Endothelial cell of umbilical vein (primary cell): Measurements from ENCODE around the gene SLC24A3.

Experiments
- POLR2A ChIP-seq: IDR thresholded peaks from 2 replicates; pipeline ENCODE4 v1.6.1; 2012; ENCODE audit warnings: low read depth, mild to moderate bottlenecking, control low read depth, low read length
- TF ChIP-seq, protein P1 (sequence below), 2 donors: IDR thresholded peaks; 1 replicate in 1 of 2; 2 replicates in 1 of 2; pipeline ENCODE4 v1.5.1; 2011; ENCODE audit warnings: low read length in 2 of 2, mild to moderate bottlenecking in 2 of 2, moderate library complexity in 2 of 2, control low read depth in 1 of 2, inconsistent platforms in 1 of 2, low read depth in 1 of 2; ENCODE audit not compliant: insufficient read depth in 1 of 2; ENCODE audit errors: extremely low read depth in 1 of 2

DNA sequence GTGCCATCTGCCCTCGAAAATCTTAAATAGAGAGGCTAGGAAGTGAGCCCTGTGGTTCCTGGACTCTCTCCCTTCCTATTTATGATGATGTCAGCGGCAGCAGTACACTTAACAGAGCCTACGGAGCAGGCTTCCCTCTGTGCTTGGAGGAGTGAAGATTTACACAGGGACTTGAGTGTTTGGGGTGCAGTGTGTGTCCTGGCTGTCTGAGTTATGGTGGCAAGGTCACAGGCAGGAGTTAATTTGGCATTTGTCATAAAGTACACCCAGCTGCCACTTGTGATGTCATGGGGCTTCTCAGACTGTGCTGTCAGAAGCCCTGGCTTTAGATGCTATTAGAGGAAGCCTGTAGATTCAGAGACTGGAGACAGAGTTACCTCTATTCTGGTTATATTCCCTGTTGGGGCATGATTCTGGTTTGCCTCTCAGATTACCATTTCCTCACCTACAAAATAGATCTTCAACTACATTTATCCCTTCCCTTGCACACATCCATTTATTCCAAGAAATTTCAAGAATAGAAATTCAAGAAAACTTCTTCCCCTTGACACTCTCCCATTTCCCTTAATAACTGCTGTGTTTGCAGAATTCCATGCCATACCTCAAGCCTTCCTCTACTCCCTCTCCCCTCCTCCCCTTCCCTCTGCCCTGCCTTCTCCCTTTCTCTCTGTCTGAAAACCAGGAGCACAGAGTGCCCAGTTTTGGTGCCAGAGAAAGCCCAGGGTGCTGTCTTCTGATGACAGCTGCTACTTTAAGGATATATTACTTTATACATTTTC lies 72.1 kb downstream of the SLC24A3 start:
- TF ChIP-seq, protein P1, sequence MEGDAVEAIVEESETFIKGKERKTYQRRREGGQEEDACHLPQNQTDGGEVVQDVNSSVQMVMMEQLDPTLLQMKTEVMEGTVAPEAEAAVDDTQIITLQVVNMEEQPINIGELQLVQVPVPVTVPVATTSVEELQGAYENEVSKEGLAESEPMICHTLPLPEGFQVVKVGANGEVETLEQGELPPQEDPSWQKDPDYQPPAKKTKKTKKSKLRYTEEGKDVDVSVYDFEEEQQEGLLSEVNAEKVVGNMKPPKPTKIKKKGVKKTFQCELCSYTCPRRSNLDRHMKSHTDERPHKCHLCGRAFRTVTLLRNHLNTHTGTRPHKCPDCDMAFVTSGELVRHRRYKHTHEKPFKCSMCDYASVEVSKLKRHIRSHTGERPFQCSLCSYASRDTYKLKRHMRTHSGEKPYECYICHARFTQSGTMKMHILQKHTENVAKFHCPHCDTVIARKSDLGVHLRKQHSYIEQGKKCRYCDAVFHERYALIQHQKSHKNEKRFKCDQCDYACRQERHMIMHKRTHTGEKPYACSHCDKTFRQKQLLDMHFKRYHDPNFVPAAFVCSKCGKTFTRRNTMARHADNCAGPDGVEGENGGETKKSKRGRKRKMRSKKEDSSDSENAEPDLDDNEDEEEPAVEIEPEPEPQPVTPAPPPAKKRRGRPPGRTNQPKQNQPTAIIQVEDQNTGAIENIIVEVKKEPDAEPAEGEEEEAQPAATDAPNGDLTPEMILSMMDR (IDR thresholded peaks at IDR 0.05; ENCODE audit: extremely low read depth in 1 of 2, insufficient read depth in 1 of 2, low read depth in 1 of 2, low read length in 2 of 2), result no peak
- TF ChIP-seq POLR2A, result no peak
